A549 (cell line): Measurements from ENCODE around the gene RAB1B.

Source experiments
- CHD4 ChIP-seq: fragments of 200-600 bp; sonication (generic); IDR thresholded peaks from 2 replicates; pipeline ENCODE4 v1.6.1; 2016; ENCODE audit warnings: antibody characterized with exemption, mild to moderate bottlenecking, borderline replicate concordance
- EP300 ChIP-seq, 2 experiments: fragments of >200 bp; sonication (Bioruptor Twin); formaldehyde crosslinking; IDR thresholded peaks; 2 replicates in 1 of 2; 3 replicates in 1 of 2; pipeline ENCODE4 v1.6.1; 2016 to 2017
- ESRRA ChIP-seq: fragments of 150-350 bp; IDR thresholded peaks from 2 replicates; pipeline ENCODE4 v1.6.1; 2014; ENCODE audit warnings: mild to moderate bottlenecking, low read length, borderline replicate concordance
- HDAC2 ChIP-seq: fragments of 200-600 bp; sonication (generic); IDR thresholded peaks from 2 replicates; pipeline ENCODE4 v1.6.1; 2016
- POLR2A ChIP-seq: IDR thresholded peaks from 2 replicates; pipeline ENCODE4 v1.6.1; 2012; ENCODE audit warnings: mild to moderate bottlenecking, low read length
- RAD21 ChIP-seq, 2 experiments: fragments of >200 bp in 1 of 2; sonication (Bioruptor Twin) in 1 of 2; formaldehyde crosslinking in 1 of 2; IDR thresholded peaks in 1 of 2; conservative IDR thresholded peaks in 1 of 2; 2 replicates in 1 of 2; 3 replicates in 1 of 2; pipeline ENCODE4 v1.6.1; 2012 to 2018; ENCODE audit warnings: inconsistent platforms in 1 of 2
- RFX5 ChIP-seq: fragments of 450-650 bp; IDR thresholded peaks from 2 replicates; pipeline ENCODE4 v1.7.1; 2014; ENCODE audit warnings: antibody characterized with exemption, mild to moderate bottlenecking, moderate library complexity
- SMC3 ChIP-seq: fragments of >200 bp; sonication (Bioruptor Twin); formaldehyde crosslinking; IDR thresholded peaks from 3 replicates; pipeline ENCODE4 v1.6.1; 2018; ENCODE audit warnings: inconsistent platforms
- TF ChIP-seq, protein P1 (sequence below): fragments of >200 bp; sonication (Bioruptor Twin); formaldehyde crosslinking; IDR thresholded peaks from 3 replicates; pipeline ENCODE4 v1.5.1; 2016

DNA sequence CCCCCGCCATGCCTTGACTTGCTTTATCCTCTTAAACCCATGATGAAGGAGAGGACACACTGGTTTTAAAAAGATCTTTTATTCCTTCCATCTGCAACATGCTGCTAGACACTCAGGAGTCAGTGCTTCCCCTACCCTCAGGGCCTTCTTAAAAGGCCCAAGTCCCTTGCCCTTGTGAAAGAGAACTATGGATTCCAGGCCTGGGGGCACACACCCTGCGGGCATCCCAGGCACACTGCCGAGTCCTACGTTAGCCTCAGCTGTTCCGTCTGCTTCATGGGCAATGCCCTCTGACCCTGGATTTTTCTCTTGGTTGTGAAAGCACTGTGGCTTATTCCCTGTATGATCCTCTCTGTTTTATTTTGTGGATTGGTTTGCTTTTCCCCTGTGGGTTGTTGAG lies 35.1 kb upstream of the RAB1B start:
- TF ChIP-seq CHD4: no peak
- TF ChIP-seq, protein P1, sequence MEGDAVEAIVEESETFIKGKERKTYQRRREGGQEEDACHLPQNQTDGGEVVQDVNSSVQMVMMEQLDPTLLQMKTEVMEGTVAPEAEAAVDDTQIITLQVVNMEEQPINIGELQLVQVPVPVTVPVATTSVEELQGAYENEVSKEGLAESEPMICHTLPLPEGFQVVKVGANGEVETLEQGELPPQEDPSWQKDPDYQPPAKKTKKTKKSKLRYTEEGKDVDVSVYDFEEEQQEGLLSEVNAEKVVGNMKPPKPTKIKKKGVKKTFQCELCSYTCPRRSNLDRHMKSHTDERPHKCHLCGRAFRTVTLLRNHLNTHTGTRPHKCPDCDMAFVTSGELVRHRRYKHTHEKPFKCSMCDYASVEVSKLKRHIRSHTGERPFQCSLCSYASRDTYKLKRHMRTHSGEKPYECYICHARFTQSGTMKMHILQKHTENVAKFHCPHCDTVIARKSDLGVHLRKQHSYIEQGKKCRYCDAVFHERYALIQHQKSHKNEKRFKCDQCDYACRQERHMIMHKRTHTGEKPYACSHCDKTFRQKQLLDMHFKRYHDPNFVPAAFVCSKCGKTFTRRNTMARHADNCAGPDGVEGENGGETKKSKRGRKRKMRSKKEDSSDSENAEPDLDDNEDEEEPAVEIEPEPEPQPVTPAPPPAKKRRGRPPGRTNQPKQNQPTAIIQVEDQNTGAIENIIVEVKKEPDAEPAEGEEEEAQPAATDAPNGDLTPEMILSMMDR: no peak
- no peak for TF ChIP-seq HDAC2
- no peak for TF ChIP-seq SMC3
- no peak for TF ChIP-seq POLR2A
- TF ChIP-seq RFX5: no peak
- TF ChIP-seq ESRRA: no peak
- no peak for TF ChIP-seq RAD21 (conservative IDR thresholded peaks at IDR 0.05 in 1 of 2, IDR thresholded peaks at IDR 0.05 in 1 of 2)
- no peak for TF ChIP-seq EP300 (IDR thresholded peaks at IDR 0.05)
